ENCODE data around the gene TRIM42.

TRIM42 gene

GRCh38 chr3:140733623-140734022 lies 55.8 kb downstream of the TRIM42 start (continued):
- TF ChIP-seq PPARA (CRISPR knock-in tag; IDR thresholded peaks at IDR 0.05; ENCODE audit: borderline replicate concordance) (no peak), RARB (CRISPR knock-in tag; IDR thresholded peaks at IDR 0.05) (no peak)

GRCh38 chr3:140736863-140737460 lies 59.1 kb downstream of the TRIM42 start:
- TF ChIP-seq ZFP3 (CRISPR knock-in tag; IDR thresholded peaks at IDR 0.05): no peak
- no peak for TF ChIP-seq CREB5 (CRISPR knock-in tag; IDR thresholded peaks at IDR 0.05; ENCODE audit: low read depth)
- TF ChIP-seq ZC3H10 (CRISPR knock-in tag; IDR thresholded peaks at IDR 0.05): no peak
- TF ChIP-seq OSR1 (CRISPR knock-in tag; IDR thresholded peaks at IDR 0.05): no peak
- no peak for TF ChIP-seq CSDC2 (CRISPR knock-in tag; IDR thresholded peaks at IDR 0.05)
- TF ChIP-seq ESRRG (CRISPR knock-in tag; IDR thresholded peaks at IDR 0.05): no peak
- no peak for TF ChIP-seq ZNF70 (CRISPR knock-in tag; IDR thresholded peaks at IDR 0.05)
- TF ChIP-seq ISL1 (CRISPR knock-in tag; IDR thresholded peaks at IDR 0.05): no peak
- TF ChIP-seq ZFP30 (CRISPR knock-in tag; IDR thresholded peaks at IDR 0.05): no peak
- no peak for TF ChIP-seq PPARA (CRISPR knock-in tag; IDR thresholded peaks at IDR 0.05; ENCODE audit: borderline replicate concordance)
- no peak for ATAC-seq

- TF ChIP-seq PATZ1 (CRISPR knock-in tag; IDR thresholded peaks at IDR 0.05; ENCODE audit: borderline replicate concordance): no peak
- no peak for TF ChIP-seq BACH2 (CRISPR knock-in tag; IDR thresholded peaks at IDR 0.05; ENCODE audit: borderline replicate concordance)
- no peak for TF ChIP-seq CSDC2 (CRISPR knock-in tag; IDR thresholded peaks at IDR 0.05)
- no peak for TF ChIP-seq RARB (CRISPR knock-in tag; IDR thresholded peaks at IDR 0.05)
- TF ChIP-seq ZFP30 (CRISPR knock-in tag; IDR thresholded peaks at IDR 0.05): no peak
- no peak for TF ChIP-seq GLIS3 (CRISPR knock-in tag; IDR thresholded peaks at IDR 0.05)
- no peak for TF ChIP-seq SNAI2 (CRISPR knock-in tag; IDR thresholded peaks at IDR 0.05)
- TF ChIP-seq ZNF8 (CRISPR knock-in tag; IDR thresholded peaks at IDR 0.05): no peak
- TF ChIP-seq ESRRG (CRISPR knock-in tag; IDR thresholded peaks at IDR 0.05): no peak
- TF ChIP-seq ZC3H10 (CRISPR knock-in tag; IDR thresholded peaks at IDR 0.05): no peak
- no peak for TF ChIP-seq CSRNP3 (CRISPR knock-in tag; IDR thresholded peaks at IDR 0.05)
- TF ChIP-seq ZNF565 (CRISPR knock-in tag; conservative IDR thresholded peaks at IDR 0.05; ENCODE audit: low read depth): no peak
- TF ChIP-seq ZNF70 (CRISPR knock-in tag; IDR thresholded peaks at IDR 0.05): no peak
- no peak for TF ChIP-seq TOX (CRISPR knock-in tag; IDR thresholded peaks at IDR 0.05; ENCODE audit: borderline replicate concordance)
- no peak for TF ChIP-seq TSHZ2 (CRISPR knock-in tag; IDR thresholded peaks at IDR 0.05)
- TF ChIP-seq CREB5 (CRISPR knock-in tag; IDR thresholded peaks at IDR 0.05; ENCODE audit: low read depth): no peak
- no peak for TF ChIP-seq OSR1 (CRISPR knock-in tag; IDR thresholded peaks at IDR 0.05)
- TF ChIP-seq ARNTL (CRISPR knock-in tag; IDR thresholded peaks at IDR 0.05; ENCODE audit: borderline replicate concordance, low read depth): no peak
- no peak for ATAC-seq
These were observed 64.3 kb downstream of the TRIM42 start for GRCh38 chr3:140742116-140742515.

Data from SK-N-SH treated with all-trans-retinoic acid at 6 μM for 48 hours (cell line).